Parietal lobe (tissue), 1 donor: ENCODE results near the gene USP17L26. TPM values are rescaled to one million over a fixed set of nuclear protein-coding genes. Genes with fewer than 3 reads are reported as not detected.

Source experiments
- total RNA-seq: library from RNA; depleted of rRNA; stranded (reverse); fragments of >200 nt; gene quantifications from one replicate; pipeline ENCODE4 v1.2.3, GENCODE V29; 2014

USP17L26 gene
- total RNA-seq, result not detected

GRCh38 chr4:9334358-9334757 lies at the start of gene USP17L26:
USP17L26 (plus strand) TSS chr4:9334658; CDS start chr4:9334658, 0 bp downstream.

GRCh38 chr4:9324865-9325264 lies 9.6 kb upstream of the USP17L26 start, which contains the start of gene USP17L24:
USP17L24 (plus strand) TSS chr4:9325165; CDS start chr4:9325165, 0 bp downstream.

GRCh38 chr4:9329611-9330010 lies 4.8 kb upstream of the USP17L26 start, which contains the start of gene USP17L25:
USP17L25 (plus strand) TSS chr4:9329911; CDS start chr4:9329911, 0 bp downstream.

GRCh38 chr4:9339103-9339502 lies 4.6 kb downstream of the USP17L26 start, which contains the start of gene USP17L5:
USP17L5 (plus strand) TSS chr4:9339403; CDS start chr4:9339403, 0 bp downstream.

GRCh38 chr4:9343848-9344247 lies 9.4 kb downstream of the USP17L26 start, which contains the start of gene USP17L27:
USP17L27 (plus strand) TSS chr4:9344148; CDS start chr4:9344148, 0 bp downstream.

GRCh38 chr4:9348593-9348992 lies 14.1 kb downstream of the USP17L26 start, which contains the start of gene USP17L28:
USP17L28 (plus strand) TSS chr4:9348893; CDS start chr4:9348893, 0 bp downstream.

GRCh38 chr4:9353338-9353737 lies 18.9 kb downstream of the USP17L26 start, which contains the start of gene USP17L29:
USP17L29 (plus strand) TSS chr4:9353638; CDS start chr4:9353638, 0 bp downstream.

GRCh38 chr4:9362829-9363228 lies 28.4 kb downstream of the USP17L26 start, which contains the start of gene USP17L30:
USP17L30 (plus strand) TSS chr4:9363129; CDS start chr4:9363129, 0 bp downstream.

Other genes with a start within 250 kb of the USP17L26 start
- gene FAM90A26, start 164.2 kb upstream of the USP17L26 start, total RNA-seq, result not detected
- not detected for gene USP17L10, start 124.0 kb upstream of the USP17L26 start, total RNA-seq
- gene USP17L11, start 119.3 kb upstream of the USP17L26 start, total RNA-seq, result not detected
- not detected for gene USP17L12, start 114.5 kb upstream of the USP17L26 start, total RNA-seq
- not detected for gene USP17L13, start 109.8 kb upstream of the USP17L26 start, total RNA-seq
- gene USP17L15, start 100.3 kb upstream of the USP17L26 start, total RNA-seq, result not detected
- not detected for gene USP17L17, start 90.8 kb upstream of the USP17L26 start, total RNA-seq
- gene USP17L18, start 86.0 kb upstream of the USP17L26 start, total RNA-seq, result not detected
- gene USP17L19, start 81.3 kb upstream of the USP17L26 start, total RNA-seq, result not detected
- gene USP17L20, start 76.5 kb upstream of the USP17L26 start, total RNA-seq, result not detected
- gene USP17L21, start 71.8 kb upstream of the USP17L26 start, total RNA-seq, result not detected
- gene USP17L22, start 67.0 kb upstream of the USP17L26 start, total RNA-seq, result not detected
- not detected for gene USP17L24, start 9.5 kb upstream of the USP17L26 start, total RNA-seq
- not detected for gene USP17L25, start 4.7 kb upstream of the USP17L26 start, total RNA-seq
- gene USP17L5, start 4.7 kb downstream of the USP17L26 start, total RNA-seq, result not detected
- gene USP17L27, start 9.5 kb downstream of the USP17L26 start, total RNA-seq, result not detected
- not detected for gene USP17L28, start 14.2 kb downstream of the USP17L26 start, total RNA-seq
- gene USP17L29, start 19.0 kb downstream of the USP17L26 start, total RNA-seq, result not detected
- not detected for gene USP17L30, start 28.5 kb downstream of the USP17L26 start, total RNA-seq
- not detected for gene DEFB131A, start 109.8 kb downstream of the USP17L26 start, total RNA-seq